MV-4-11 (cell line): ENCODE results near the gene TRAF3.

Experiments used
- DNase-seq: peaks from one replicate; lab custom pipeline; 2025; lab: John Stamatoyannopoulos, UW

TRAF3 gene

GRCh38 chr14:102908766-102909455 lies 131.7 kb downstream of the TRAF3 start:
- DNase-seq = no peak

GRCh38 chr14:102909462-102909861 lies 132.2 kb downstream of the TRAF3 start:
- DNase-seq = no peak

DNA sequence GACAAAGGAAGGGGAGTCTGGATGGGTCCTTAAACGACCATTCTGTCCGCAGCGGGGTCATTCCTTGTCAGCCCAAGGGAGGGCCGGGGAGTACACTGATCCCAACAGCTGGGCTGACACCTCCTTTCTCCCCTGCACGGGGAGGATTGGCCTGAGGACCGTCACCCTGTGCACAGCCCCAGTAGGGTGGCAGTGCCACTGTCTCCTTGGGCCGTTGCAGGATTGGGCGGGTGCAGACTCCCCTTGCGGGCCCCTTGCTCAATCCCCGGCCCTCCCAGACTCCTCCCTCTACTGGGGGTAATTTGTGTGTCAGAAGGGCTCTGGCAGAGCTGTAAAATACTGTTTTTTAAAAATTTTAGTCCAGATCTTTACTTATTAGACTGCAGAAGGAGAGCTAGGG lies 132.7 kb downstream of the TRAF3 start:
- DNase-seq = no peak

- DNase-seq = no peak
Measured at GRCh38 chr14:102910442-102910841, 133.2 kb downstream of the TRAF3 start.

- no peak for DNase-seq
Measured at GRCh38 chr14:102911541-102911951, 134.3 kb downstream of the TRAF3 start.

DNA sequence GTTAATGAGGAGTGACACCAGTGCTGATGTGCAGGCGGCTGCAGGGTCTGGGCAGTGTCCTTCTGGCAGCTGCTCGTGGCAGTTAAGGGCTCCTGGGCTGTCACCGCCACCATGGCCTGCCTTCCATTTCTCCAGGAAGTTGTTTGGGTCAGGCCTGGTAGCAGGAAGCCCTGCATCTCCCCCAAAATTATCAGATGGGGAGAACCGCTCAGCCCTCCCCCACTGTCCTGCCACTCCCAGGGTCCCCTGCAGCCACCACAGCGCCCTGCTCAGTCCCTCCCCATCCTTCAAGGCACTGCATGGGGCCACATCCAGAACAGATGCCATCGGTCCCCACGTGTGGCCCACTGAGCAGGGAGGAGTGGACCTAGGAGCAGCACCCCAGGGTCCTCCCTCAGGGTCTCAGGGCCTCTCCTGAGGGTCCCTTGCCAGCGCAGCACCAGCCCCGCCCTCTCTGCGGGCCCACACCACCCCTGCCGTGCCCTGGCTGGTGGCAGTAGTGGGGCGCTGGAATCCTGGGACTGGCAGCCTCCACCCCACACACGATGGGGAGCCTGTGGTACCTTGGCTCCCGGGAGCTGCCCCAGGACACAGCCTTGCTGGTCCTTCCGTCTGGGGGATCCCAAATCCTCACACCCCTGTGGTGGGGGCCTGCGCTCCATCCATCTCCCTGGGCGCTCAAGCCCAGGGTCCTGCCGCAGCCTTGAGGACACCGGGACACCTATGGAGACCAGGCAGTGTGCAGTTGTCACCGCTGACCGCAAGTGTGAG lies 134.9 kb downstream of the TRAF3 start:
- no peak for DNase-seq

DNA sequence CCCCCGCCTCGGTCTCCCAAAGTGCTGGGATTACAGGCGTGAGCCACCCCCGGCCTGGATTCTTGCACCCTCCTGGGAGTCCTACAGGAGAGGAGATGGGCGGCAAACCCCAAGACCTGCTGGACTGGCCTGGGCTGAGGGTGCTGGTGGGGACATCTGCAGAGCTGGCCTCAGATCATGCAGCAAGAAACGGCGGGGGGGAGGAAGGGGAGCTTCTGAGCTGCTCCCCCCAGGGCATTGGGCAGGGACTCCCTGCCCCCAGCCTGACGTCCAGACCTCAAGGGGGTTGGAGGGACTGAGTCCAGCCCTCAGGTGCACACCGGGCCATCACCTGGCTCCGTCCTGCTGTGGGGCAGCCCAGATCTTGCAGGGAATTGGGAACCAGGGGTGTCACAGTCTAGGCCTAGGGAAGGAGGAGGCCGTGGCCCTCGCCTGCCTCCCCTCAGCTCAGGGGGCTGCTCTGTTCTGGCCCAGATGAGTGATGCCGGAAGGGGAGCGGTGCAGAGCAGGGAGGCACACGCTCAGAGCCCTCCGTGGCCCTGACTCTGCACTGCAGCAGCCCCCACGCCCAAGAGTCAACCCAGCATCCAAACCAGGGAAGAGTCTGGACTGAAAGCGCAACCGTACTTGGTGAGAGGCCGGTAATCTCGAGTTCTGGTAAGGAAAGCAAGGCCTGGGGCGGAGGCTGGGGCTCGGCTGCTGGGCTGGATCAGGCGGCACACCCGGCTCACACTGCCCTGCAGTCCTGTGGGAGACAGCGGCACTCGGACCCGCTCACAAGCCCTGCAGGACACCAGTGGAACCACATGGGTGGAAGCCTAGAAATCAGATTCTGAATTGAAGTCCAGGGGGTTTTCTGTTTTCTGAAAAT lies 136.3 kb downstream of the TRAF3 start:
- DNase-seq = no peak

DNA sequence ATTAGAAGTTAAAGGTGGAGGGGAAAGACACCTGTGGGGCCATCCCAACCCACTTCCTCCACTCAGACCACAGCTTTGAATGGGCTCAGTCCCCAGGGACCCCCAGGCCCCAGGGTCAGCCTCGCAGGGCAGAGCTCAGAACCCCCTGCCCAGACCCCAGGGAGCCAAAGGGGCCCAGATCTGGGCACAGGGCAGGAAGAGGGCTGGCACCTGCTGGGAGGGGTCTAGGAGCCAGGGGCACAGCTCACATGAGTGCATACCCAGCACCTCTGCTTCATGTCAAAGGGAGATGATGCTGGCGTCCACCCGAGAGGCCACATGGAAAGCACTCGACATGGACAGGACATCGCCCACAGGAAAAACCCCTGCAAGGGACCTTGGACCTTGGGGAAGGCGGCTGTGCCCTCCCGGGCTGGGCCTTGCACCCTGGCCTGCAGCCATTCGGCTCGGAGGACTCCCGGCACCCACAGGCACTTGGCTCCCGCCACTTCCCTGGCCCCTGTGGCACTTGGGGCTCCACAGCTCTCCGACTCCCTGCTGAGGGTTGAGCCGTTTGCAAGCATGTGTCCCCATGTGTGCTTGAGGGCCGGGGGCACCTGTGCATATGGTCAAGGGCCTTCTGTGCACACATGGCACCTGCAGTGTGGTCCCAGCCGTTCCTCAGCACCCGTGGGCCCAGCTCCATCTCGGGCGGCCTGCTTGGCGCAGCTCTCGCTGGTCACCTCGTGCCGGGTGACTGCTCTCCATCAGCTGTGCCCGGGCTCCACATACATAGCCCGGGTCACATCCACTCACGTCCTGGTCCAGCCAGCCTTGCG lies 137.4 kb downstream of the TRAF3 start:
- no peak for DNase-seq

DNA sequence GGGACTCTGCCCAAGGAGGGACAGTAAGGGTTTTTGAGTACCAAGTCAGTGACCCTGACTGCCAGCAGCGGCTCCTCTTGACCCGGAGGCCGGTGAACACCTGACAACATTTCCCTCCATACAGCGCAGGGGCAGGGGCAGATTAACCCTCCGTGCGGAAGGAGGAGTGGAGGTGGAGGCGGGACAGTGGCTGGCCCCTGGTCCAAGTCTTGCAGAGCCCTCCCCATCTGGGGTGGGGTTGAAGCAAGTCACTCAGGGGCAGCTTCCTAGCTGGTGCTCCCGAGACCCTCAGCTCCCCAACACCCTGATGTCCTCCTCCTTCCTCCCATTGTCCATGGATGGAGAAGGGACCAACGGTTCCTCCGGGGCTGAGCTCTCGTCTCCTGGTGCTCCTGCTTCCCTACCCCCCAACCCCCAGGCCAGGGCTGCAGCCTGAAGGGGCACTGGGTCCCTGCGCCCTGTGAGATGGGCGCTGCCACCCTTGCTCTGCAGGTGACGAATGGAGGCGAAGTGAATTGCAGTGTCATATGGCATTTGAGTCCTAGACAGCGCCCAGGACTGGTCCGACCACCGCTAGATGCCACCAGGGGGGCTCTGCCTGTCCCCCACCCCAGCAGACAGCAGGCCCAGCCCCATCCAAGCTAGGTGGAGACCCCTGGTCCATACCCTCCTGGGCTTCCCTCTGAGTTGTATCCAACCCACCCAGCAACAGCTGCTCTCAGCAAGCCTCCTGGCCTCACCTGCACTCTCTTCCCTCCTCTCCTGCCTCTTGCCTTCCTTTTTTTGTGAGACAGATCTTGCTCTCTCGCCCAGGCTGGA lies 138.3 kb downstream of the TRAF3 start:
- no peak for DNase-seq

GRCh38 chr14:102916347-102917055 lies 139.3 kb downstream of the TRAF3 start:
- no peak for DNase-seq

- DNase-seq = no peak
Measured at GRCh38 chr14:102917056-102917385, 139.8 kb downstream of the TRAF3 start.

DNA sequence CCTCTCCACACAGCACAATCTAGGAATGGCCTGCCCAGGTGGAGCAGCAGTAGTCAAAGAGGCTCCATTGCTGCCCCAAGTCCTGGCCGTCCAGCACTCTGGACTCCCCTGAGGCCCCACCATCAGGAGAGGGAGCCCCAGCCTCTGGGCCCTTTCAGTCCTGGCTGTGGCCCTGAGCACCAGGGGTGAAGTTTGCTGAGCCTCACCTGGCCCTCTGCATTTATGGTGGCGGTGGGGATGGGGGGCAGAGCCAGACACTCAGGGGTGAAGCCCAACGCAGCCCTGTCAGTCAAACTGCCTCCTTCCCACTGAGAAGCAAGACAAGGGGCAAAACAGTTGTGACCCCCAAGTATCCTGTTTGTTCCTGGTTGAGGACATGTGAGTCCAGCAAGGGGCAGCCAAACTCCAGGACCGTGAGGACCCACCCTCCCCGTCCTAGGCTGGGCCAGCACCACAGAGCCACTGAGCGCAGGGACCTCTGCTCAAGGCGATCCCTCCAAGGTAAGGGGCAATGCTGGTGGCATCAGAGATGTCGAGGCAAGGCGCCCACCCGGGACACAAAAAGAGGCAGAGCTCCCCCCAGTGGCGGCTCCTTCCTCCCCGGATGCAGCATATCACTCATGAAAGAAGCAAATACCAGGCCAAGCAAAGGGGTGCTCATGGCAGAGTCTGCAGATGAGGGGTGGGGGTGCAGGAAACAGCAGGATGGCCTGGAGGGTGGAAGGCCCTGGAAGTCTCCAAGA lies 140.4 kb downstream of the TRAF3 start:
- peak; percentile 12 for DNase-seq

DNA sequence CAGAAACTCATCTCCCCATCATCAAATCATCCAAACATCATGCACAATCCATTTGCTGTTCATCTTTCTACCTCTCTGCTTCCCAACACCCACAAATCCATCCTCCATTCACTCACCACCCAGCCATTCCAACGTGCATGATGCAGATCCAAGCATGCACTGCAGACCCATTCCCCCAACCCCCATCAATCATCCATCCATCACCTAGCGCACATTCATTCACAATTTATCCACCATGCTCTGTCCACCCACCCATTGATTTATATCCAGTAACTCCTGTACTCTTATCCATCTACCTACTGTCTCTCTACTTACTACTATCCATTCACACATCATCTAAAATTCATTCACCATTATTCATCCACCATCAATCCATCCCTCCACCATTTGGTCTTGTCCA lies 141.2 kb downstream of the TRAF3 start:
- DNase-seq = no peak

GRCh38 chr14:102920273-102920997 lies 143.2 kb downstream of the TRAF3 start:
- DNase-seq = no peak

- DNase-seq = no peak
Measured at GRCh38 chr14:102920998-102921304, 143.7 kb downstream of the TRAF3 start.

DNA sequence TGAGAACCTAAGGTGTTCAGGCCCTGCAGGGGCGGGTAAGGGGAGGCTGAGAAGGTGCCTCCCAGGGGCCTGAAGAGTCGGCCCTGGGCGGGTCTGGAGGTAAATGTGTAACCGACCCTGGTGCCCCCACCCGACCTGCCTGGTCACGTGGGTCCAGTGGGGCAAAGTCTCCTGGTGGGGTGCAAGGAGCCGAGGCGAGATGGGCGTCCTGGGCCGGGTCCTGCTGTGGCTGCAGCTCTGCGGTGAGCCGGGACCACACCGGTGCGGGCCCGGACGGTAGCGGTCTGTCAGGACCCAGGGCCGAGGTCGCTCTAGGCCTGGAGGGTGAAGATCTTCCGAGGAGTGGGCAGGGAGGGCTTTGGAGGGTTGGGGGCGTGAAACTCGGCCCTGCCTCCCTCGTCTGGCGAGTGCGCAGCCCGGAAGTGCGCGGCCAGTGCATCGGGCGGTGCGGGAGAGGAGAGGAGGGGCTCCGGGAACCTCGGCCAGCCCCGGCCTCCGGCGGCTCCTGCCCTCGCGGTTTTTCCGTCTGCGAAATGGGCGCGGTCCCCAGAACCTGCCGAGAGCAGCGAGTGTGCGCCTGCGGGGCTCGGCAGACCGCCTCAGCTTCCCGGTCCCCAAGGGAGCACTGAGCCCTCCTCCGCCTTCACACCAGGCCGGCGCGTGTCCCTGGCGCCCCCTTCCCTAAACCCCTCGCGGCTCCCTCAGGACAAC lies 145.4 kb downstream of the TRAF3 start, which contains the start of gene AMN:
AMN (plus strand) TSS at position 174 of the 711 bp plus-strand sequence; CDS start at position 200, 26 bp downstream.
- no peak for DNase-seq

GRCh38 chr14:102923201-102923924 lies 146.1 kb downstream of the TRAF3 start:
- no peak for DNase-seq
